H1 (cell line): ENCODE results near the gene FADD. TPM values are rescaled to one million over a fixed set of nuclear protein-coding genes. Genes with fewer than 3 reads are reported as not detected.

Experiments
- CHD1 ChIP-seq: IDR thresholded peaks from 2 replicates; pipeline ENCODE4 v1.6.1; 2012; ENCODE audit warnings: low read depth, low read length, improper control_type of control experiment
- CHD7 ChIP-seq: fragments of 300-600 bp; sonication (generic); IDR thresholded peaks from 2 replicates; pipeline ENCODE4 v1.7.1; 2012; ENCODE audit warnings: low read length, moderate library complexity, mild to moderate bottlenecking, inconsistent platforms; ENCODE audit not compliant: insufficient replicate concordance
- GTF2F1 ChIP-seq: IDR thresholded peaks from 2 replicates; pipeline ENCODE4 v1.6.1; 2012; ENCODE audit warnings: low read depth, low read length, improper control_type of control experiment, borderline replicate concordance
- HDAC6 ChIP-seq: IDR thresholded peaks from one replicate; pipeline ENCODE4 v1.7.1; 2012; ENCODE audit warnings: low read depth, mild to moderate bottlenecking, inconsistent platforms, low read length, moderate library complexity
- JUN ChIP-seq: IDR thresholded peaks from 2 replicates; pipeline ENCODE4 v1.6.1; 2011; ENCODE audit warnings: low read depth, mild to moderate bottlenecking, improper control_type of control experiment, low read length
- KDM1A ChIP-seq: fragments of 200-600, 300-600 bp; sonication (generic); IDR thresholded peaks from 2 replicates; pipeline ENCODE4 v1.7.1; 2016; ENCODE audit warnings: mild to moderate bottlenecking, low read length, borderline replicate concordance
- RXRA ChIP-seq: IDR thresholded peaks from 2 replicates; pipeline ENCODE4 v1.6.1; 2011; ENCODE audit warnings: low read depth, mild to moderate bottlenecking, low read length, moderate library complexity; ENCODE audit not compliant: insufficient read depth
- SP1 ChIP-seq: IDR thresholded peaks from 2 replicates; pipeline ENCODE4 v1.6.1; 2011; ENCODE audit warnings: low read depth, low read length
- SP2 ChIP-seq: IDR thresholded peaks from 2 replicates; pipeline ENCODE4 v1.6.1; 2012; ENCODE audit warnings: mild to moderate bottlenecking, low read length, inconsistent platforms
- SRF ChIP-seq: IDR thresholded peaks from 2 replicates; pipeline ENCODE4 v1.6.1; 2011; ENCODE audit warnings: mild to moderate bottlenecking, low read depth, low read length, moderate library complexity
- TCF12 ChIP-seq: IDR thresholded peaks from 2 replicates; pipeline ENCODE4 v1.6.1; 2011; ENCODE audit warnings: low read depth, mild to moderate bottlenecking, low read length
- TEAD4 ChIP-seq: IDR thresholded peaks from 2 replicates; pipeline ENCODE4 v1.6.1; 2012; ENCODE audit warnings: low read depth, low read length, inconsistent platforms, mixed read lengths
- polyA plus RNA-seq, 7 experiments: library from polyadenylated mRNA; depleted of rRNA in 3 of 7; stranded (reverse) in 5 of 7; unstranded in 2 of 7; fragments of >200 nt in 5 of 7; fragments of 200-250 nt in 2 of 7; gene quantifications; 1 replicate in 5 of 7; 2 replicates in 1 of 7; 4 replicates in 1 of 7; pipeline versions ENCODE4 v1.2.1 to v1.2.3, GENCODE V29; 2011 to 2013; ENCODE audit warnings: missing spikeins in 2 of 7, mixed read lengths in 2 of 7
- total RNA-seq: library from RNA; stranded (reverse); fragmentation: NEBNext Ultra II Directional; extraction: Animal tissue kit (Norgen Biotek cat#: 25700); gene quantifications from 2 replicates; pipeline ENCODE4 v1.2.1, GENCODE V29; 2021

FADD gene
- total and polyA plus RNA-seq, 2 of the 8 experiments (the other 6 are each of a cell fraction or from before 2014, with no cell fraction given) = 29.0 to 43.9 TPM

GRCh38 chr11:70252844-70253243, 49.7 kb downstream of the FADD start (continued):
- TF ChIP-seq CHD7 (no peak), SRF (no peak), CHD1 (no peak), HDAC6 (no peak), KDM1A (no peak), RXRA (no peak), GTF2F1 (no peak), JUN (no peak), SP1 (no peak), SP2 (no peak), TCF12 (no peak), TEAD4 (no peak)
